Liver (tissue), 9 donors: ENCODE results near the gene SLC39A1. TPM values are rescaled to one million over a fixed set of nuclear protein-coding genes. Genes with fewer than 3 reads are reported as not detected.

Source experiments
- DNase-seq: peaks from one replicate; pipeline ENCODE4 v3.0.0-alpha.2; 2017; ENCODE audit warnings: low spot score
- H3K27ac ChIP-seq, 2 donors: one replicate each; pipeline ENCODE4 v1.7.0; 2013; ENCODE audit warnings: inconsistent platforms in 2 of 2, low read length in 2 of 2, control low read depth in 1 of 2, low read depth in 1 of 2, mild to moderate bottlenecking in 1 of 2
- H3K27me3 ChIP-seq, 4 donors: one replicate each; pipeline versions ENCODE4 v1.6.1 to v1.7.0; 2013; ENCODE audit warnings: low read length in 3 of 4, inconsistent platforms in 1 of 4, mild to moderate bottlenecking in 1 of 4, moderate library complexity in 1 of 4; ENCODE audit not compliant: control insufficient read depth in 4 of 4, insufficient read depth in 4 of 4
- H3K36me3 ChIP-seq, 4 donors: one replicate each; pipeline versions ENCODE4 v1.6.1 to v1.7.0; 2013; ENCODE audit warnings: low read length in 3 of 4, mild to moderate bottlenecking in 3 of 4, low read depth in 1 of 4, moderate library complexity in 1 of 4; ENCODE audit not compliant: control insufficient read depth in 4 of 4, insufficient read depth in 3 of 4
- H3K4me1 ChIP-seq, 4 donors: one replicate each; pipeline versions ENCODE4 v1.6.1 to v1.7.0; 2013; ENCODE audit warnings: low read length in 3 of 4, mild to moderate bottlenecking in 3 of 4, moderate library complexity in 1 of 4; ENCODE audit not compliant: control insufficient read depth in 4 of 4, insufficient read depth in 4 of 4
- H3K4me3 ChIP-seq, 3 donors: one replicate each; pipeline versions ENCODE4 v1.6.1 to v1.7.0; 2013; ENCODE audit warnings: low read length in 3 of 3, control low read depth in 1 of 3, low read depth in 1 of 3, mild to moderate bottlenecking in 1 of 3
- H3K9ac ChIP-seq, 2 donors: one replicate each; pipeline ENCODE4 v1.7.0; 2013; ENCODE audit warnings: low read length in 2 of 2, mild to moderate bottlenecking in 2 of 2, moderate library complexity in 2 of 2, control low read depth in 1 of 2, low read depth in 1 of 2
- H3K9me3 ChIP-seq, 4 donors: one replicate each; pipeline versions ENCODE4 v1.6.1 to v1.7.0; 2013; ENCODE audit warnings: low read length in 3 of 4; ENCODE audit not compliant: control insufficient read depth in 4 of 4
- FOXA1 ChIP-seq: IDR thresholded peaks from 2 replicates; pipeline ENCODE4 v1.6.1; 2016; ENCODE audit warnings: antibody characterized with exemption
- FOXA2 ChIP-seq: IDR thresholded peaks from 2 replicates; pipeline ENCODE4 v1.6.1; 2016; ENCODE audit warnings: antibody characterized with exemption
- GABPA ChIP-seq, 2 donors: IDR thresholded peaks in 1 of 2; conservative IDR thresholded peaks in 1 of 2; 2 replicates each; pipeline ENCODE4 v1.6.1; 2016; ENCODE audit warnings: antibody characterized with exemption in 2 of 2, mild to moderate bottlenecking in 1 of 2, moderate library complexity in 1 of 2
- HNF4A ChIP-seq, 2 donors: conservative IDR thresholded peaks; 2 replicates each; pipeline ENCODE4 v1.6.1; 2016; ENCODE audit warnings: antibody characterized with exemption in 2 of 2, mild to moderate bottlenecking in 2 of 2
- HNF4G ChIP-seq: IDR thresholded peaks from 2 replicates; pipeline ENCODE4 v1.6.1; 2016; ENCODE audit warnings: antibody characterized with exemption
- NR2F2 ChIP-seq: IDR thresholded peaks from 2 replicates; pipeline ENCODE4 v1.6.1; 2016; ENCODE audit warnings: antibody characterized with exemption
- RAD21 ChIP-seq, 2 donors: IDR thresholded peaks; 2 replicates each; pipeline ENCODE4 v1.6.1; 2016; ENCODE audit warnings: antibody characterized with exemption in 2 of 2, mild to moderate bottlenecking in 2 of 2
- RXRA ChIP-seq, 2 donors: IDR thresholded peaks; 2 replicates each; pipeline ENCODE4 v1.6.1; 2017 to 2018; ENCODE audit warnings: antibody characterized with exemption in 2 of 2, mild to moderate bottlenecking in 1 of 2
- SP1 ChIP-seq: IDR thresholded peaks from 2 replicates; pipeline ENCODE4 v1.6.1; 2018; ENCODE audit warnings: antibody characterized with exemption, mild to moderate bottlenecking
- YY1 ChIP-seq: IDR thresholded peaks from 2 replicates; pipeline ENCODE4 v1.6.1; 2016; ENCODE audit warnings: antibody characterized with exemption, mild to moderate bottlenecking
- WGBS: extraction: QIAGEN DNeasy Blood & Tissue Kit; methylation state at CpG from one replicate; pipeline ENCODE4 v1.1.7; 2013; 5-methylcytosine and 5-hydroxymethylcytosine counted together
- polyA plus RNA-seq, 2 donors: library from polyadenylated mRNA; stranded (reverse) in 1 of 2; unstranded in 1 of 2; fragments of 200-250 nt in 1 of 2; fragments of >200 nt in 1 of 2; fragmentation: Nextera tagmentation in 1 of 2; extraction: Ambion mirVana in 1 of 2; gene quantifications; one replicate each; pipeline versions ENCODE4 v1.2.1 to v1.2.3, GENCODE V29; 2013 to 2015
- total RNA-seq, 2 donors: library from RNA; depleted of rRNA; stranded (reverse); fragments of >200 nt; gene quantifications; one replicate each; pipeline ENCODE4 v1.2.3, GENCODE V29; 2014
- TF ChIP-seq, protein P1 (sequence below): IDR thresholded peaks from 2 replicates; pipeline ENCODE4 v1.6.1; 2016; ENCODE audit warnings: antibody characterized with exemption
- TF ChIP-seq, protein P2 (sequence below): fragments of 150-350 bp; IDR thresholded peaks from 2 replicates; pipeline ENCODE4 v1.5.1; 2017; ENCODE audit warnings: improper control_type of control experiment, low read depth, low read length; ENCODE audit not compliant: missing input control
- TF ChIP-seq, protein P3 (sequence below): IDR thresholded peaks from 2 replicates; pipeline ENCODE4 v1.6.1; 2016; ENCODE audit warnings: antibody characterized with exemption, mild to moderate bottlenecking
- TF ChIP-seq, protein P4 (sequence below): IDR thresholded peaks from 2 replicates; pipeline ENCODE4 v1.6.1; 2016; ENCODE audit warnings: antibody characterized with exemption
- TF ChIP-seq, protein P5 (sequence below): IDR thresholded peaks from 2 replicates; pipeline ENCODE4 v1.6.1; 2016; ENCODE audit warnings: antibody characterized with exemption
- donor health status: healthy.
- donor health status: healthy.
- donor health status: healthy.
- donor health status: healthy.
- donor health status: healthy.

SLC39A1 gene
- total and polyA plus RNA-seq, 4 donors, result 38.8 to 70.3 (median 54.6) TPM

DNA sequence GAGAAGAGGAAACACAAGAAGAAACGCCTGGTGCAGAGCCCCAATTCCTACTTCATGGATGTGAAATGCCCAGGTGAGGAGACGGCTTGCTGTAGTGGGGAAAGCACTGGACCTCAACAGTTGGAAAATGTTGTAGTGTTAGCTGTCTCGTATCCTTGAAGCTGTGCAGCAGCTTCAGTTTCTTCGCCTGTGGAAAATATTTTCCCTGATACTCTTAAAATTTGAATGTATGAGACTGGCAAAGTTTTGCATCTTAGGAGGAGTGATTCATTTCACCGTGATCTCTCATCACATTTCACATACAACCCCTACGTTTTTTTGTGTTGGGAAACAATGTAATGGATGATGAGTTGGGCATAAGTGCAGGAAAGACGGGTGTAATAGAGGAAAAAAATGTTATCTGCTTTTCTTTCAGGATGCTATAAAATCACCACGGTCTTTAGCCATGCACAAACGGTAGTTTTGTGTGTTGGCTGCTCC, 27.9 kb upstream of the SLC39A1 start:
- Histone ChIP-seq H3K27ac (peak overlapping the region; percentile 79 to 88), H3K9me3 (no peaks in the 10 kb centered on the region), H3K4me3 (peak overlapping the region; percentile 58 to 100 (median 88)), H3K36me3 (peaks cover 2 to 25% (median 19%) of the 10 kb centered on the region in 4 donors), H3K4me1 (peaks cover 2 to 22% (median 19%) of the 10 kb centered on the region in 4 donors), H3K9ac (peak overlapping the region; percentile 87 to 95), H3K27me3 (no peaks in the 10 kb centered on the region)
- no peak for DNase-seq
- WGBS, result 9% methylated on average over 9 of the region's 9 CpGs
- TF ChIP-seq RAD21 (IDR thresholded peaks at IDR 0.05) (no peak), YY1 (no peak), NR2F2 (no peak), FOXA2 (no peak), HNF4A (conservative IDR thresholded peaks at IDR 0.05) (no peak), GABPA (IDR thresholded peaks at IDR 0.05 in 1 of 2, conservative IDR thresholded peaks at IDR 0.05 in 1 of 2) (no peak), RXRA (IDR thresholded peaks at IDR 0.05) (no peak)
- TF ChIP-seq, protein P1, sequence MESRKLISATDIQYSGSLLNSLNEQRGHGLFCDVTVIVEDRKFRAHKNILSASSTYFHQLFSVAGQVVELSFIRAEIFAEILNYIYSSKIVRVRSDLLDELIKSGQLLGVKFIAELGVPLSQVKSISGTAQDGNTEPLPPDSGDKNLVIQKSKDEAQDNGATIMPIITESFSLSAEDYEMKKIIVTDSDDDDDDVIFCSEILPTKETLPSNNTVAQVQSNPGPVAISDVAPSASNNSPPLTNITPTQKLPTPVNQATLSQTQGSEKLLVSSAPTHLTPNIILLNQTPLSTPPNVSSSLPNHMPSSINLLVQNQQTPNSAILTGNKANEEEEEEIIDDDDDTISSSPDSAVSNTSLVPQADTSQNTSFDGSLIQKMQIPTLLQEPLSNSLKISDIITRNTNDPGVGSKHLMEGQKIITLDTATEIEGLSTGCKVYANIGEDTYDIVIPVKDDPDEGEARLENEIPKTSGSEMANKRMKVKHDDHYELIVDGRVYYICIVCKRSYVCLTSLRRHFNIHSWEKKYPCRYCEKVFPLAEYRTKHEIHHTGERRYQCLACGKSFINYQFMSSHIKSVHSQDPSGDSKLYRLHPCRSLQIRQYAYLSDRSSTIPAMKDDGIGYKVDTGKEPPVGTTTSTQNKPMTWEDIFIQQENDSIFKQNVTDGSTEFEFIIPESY, result no peak
- TF ChIP-seq, protein P2, sequence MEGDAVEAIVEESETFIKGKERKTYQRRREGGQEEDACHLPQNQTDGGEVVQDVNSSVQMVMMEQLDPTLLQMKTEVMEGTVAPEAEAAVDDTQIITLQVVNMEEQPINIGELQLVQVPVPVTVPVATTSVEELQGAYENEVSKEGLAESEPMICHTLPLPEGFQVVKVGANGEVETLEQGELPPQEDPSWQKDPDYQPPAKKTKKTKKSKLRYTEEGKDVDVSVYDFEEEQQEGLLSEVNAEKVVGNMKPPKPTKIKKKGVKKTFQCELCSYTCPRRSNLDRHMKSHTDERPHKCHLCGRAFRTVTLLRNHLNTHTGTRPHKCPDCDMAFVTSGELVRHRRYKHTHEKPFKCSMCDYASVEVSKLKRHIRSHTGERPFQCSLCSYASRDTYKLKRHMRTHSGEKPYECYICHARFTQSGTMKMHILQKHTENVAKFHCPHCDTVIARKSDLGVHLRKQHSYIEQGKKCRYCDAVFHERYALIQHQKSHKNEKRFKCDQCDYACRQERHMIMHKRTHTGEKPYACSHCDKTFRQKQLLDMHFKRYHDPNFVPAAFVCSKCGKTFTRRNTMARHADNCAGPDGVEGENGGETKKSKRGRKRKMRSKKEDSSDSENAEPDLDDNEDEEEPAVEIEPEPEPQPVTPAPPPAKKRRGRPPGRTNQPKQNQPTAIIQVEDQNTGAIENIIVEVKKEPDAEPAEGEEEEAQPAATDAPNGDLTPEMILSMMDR, result no peak
- TF ChIP-seq, protein P3, sequence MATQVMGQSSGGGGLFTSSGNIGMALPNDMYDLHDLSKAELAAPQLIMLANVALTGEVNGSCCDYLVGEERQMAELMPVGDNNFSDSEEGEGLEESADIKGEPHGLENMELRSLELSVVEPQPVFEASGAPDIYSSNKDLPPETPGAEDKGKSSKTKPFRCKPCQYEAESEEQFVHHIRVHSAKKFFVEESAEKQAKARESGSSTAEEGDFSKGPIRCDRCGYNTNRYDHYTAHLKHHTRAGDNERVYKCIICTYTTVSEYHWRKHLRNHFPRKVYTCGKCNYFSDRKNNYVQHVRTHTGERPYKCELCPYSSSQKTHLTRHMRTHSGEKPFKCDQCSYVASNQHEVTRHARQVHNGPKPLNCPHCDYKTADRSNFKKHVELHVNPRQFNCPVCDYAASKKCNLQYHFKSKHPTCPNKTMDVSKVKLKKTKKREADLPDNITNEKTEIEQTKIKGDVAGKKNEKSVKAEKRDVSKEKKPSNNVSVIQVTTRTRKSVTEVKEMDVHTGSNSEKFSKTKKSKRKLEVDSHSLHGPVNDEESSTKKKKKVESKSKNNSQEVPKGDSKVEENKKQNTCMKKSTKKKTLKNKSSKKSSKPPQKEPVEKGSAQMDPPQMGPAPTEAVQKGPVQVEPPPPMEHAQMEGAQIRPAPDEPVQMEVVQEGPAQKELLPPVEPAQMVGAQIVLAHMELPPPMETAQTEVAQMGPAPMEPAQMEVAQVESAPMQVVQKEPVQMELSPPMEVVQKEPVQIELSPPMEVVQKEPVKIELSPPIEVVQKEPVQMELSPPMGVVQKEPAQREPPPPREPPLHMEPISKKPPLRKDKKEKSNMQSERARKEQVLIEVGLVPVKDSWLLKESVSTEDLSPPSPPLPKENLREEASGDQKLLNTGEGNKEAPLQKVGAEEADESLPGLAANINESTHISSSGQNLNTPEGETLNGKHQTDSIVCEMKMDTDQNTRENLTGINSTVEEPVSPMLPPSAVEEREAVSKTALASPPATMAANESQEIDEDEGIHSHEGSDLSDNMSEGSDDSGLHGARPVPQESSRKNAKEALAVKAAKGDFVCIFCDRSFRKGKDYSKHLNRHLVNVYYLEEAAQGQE, result no peak
- TF ChIP-seq, protein P4, sequence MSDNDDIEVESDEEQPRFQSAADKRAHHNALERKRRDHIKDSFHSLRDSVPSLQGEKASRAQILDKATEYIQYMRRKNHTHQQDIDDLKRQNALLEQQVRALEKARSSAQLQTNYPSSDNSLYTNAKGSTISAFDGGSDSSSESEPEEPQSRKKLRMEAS, result no peak
- TF ChIP-seq, protein P5, sequence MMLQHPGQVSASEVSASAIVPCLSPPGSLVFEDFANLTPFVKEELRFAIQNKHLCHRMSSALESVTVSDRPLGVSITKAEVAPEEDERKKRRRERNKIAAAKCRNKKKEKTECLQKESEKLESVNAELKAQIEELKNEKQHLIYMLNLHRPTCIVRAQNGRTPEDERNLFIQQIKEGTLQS, result no peak

DNA sequence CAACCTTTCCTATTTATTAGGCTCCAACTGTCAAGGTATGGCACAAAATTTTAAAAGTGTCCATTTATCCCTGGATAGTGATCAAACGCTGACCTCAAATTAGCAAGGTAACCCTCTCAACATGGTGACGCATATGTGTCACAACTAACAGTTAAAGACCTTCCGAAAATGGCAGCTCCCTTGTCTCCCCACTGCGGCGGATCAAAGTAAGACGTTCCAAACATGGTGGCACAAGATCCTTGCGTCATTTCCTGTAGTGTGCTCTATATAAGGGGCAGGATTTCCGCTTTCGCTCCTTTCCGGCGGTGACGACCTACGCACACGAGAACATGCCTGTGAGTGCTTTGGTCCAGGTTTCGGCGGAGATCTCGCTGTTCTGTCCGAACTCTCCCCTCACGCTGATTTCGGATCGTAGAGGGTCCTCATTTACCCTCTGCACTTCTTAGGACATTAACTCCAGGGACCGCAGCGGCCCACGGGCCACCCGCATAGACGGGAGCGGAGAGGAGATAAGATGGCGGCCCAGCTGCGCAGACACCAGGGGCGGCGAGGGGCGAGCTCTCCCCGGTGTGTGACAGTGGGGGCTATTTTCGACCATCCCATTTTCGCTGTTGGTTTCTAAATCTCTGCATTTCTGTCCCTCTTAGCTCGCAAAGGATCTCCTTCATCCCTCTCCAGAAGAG, 27.3 kb upstream of the SLC39A1 start, which contains the start of gene RPS27:
RPS27 (plus strand) TSS at position 295 of the 683 bp plus-strand sequence; CDS start at position 330, 35 bp downstream.
- Histone ChIP-seq H3K27ac (peak within 1 kb of the TSS; percentile 79 to 88), H3K4me1 (peaks cover 2 to 23% (median 20%) of the 10 kb centered on the region in 4 donors), H3K9ac (peak within 1 kb of the TSS; percentile 87 to 95), H3K27me3 (no peaks in the 10 kb centered on the region), H3K4me3 (peak within 1 kb of the TSS; percentile 58 to 100 (median 88)), H3K9me3 (no peaks in the 10 kb centered on the region), H3K36me3 (peaks cover 2 to 25% (median 18%) of the 10 kb centered on the region in 4 donors)
- WGBS, result under 1% methylated on average over 36 of the region's 36 CpGs
- peak; percentile 90 for DNase-seq
- TF ChIP-seq, protein P3, result peak; percentile 95
- TF ChIP-seq, protein P2, result no peak
- no peak for TF ChIP-seq FOXA1
- TF ChIP-seq GABPA (IDR thresholded peaks at IDR 0.05 in 1 of 2, conservative IDR thresholded peaks at IDR 0.05 in 1 of 2), result peak; percentile 87 to 97
- peak; percentile 4 to 52 for TF ChIP-seq RAD21 (IDR thresholded peaks at IDR 0.05)
- TF ChIP-seq NR2F2, result peak; percentile 70
- TF ChIP-seq YY1, result peak; percentile 100
- peak; percentile 83 for TF ChIP-seq SP1
- TF ChIP-seq HNF4G, result no peak
- TF ChIP-seq, protein P4, result peak; percentile 47
